OCI-LY7 (cell line): ENCODE data around the gene IL9.

ENCODE experiments used
- EZH2phosphoT487 ChIP-seq: fragments of 200-600 bp; sonication (generic); IDR thresholded peaks from 2 replicates; pipeline ENCODE4 v1.6.1; 2018; ENCODE audit warnings: low read depth, borderline replicate concordance, mild to moderate bottlenecking, mixed run types, antibody characterized with exemption, low read length, moderate library complexity, mixed read lengths
- TF ChIP-seq, protein P1 (sequence below): fragments of 200-600 bp; sonication (generic); conservative IDR thresholded peaks from 2 replicates; pipeline ENCODE4 v1.5.1; 2014; ENCODE audit warnings: mild to moderate bottlenecking, antibody characterized with exemption, low read length, moderate library complexity, mixed read lengths

DNA sequence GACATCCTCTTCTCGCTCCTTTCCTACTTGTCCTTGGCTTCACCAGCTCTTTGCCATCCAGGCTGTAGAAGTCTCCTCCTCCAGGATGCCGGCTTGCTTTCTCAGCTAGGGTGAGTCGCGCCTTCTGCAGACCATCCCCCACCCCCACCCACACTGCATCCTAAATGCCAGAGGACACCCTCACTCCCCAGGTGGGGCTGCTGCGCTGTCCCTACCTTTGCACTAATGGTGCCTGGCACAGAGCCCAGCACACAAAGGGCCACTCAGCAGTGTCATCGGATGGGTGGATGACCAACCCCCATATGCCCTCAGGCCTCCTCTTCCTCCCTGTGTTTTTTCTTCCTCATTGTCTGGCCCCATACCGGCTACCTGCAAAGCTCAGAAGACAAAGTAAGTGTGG, 14.8 kb downstream of the IL9 start:
- TF ChIP-seq, protein P1, sequence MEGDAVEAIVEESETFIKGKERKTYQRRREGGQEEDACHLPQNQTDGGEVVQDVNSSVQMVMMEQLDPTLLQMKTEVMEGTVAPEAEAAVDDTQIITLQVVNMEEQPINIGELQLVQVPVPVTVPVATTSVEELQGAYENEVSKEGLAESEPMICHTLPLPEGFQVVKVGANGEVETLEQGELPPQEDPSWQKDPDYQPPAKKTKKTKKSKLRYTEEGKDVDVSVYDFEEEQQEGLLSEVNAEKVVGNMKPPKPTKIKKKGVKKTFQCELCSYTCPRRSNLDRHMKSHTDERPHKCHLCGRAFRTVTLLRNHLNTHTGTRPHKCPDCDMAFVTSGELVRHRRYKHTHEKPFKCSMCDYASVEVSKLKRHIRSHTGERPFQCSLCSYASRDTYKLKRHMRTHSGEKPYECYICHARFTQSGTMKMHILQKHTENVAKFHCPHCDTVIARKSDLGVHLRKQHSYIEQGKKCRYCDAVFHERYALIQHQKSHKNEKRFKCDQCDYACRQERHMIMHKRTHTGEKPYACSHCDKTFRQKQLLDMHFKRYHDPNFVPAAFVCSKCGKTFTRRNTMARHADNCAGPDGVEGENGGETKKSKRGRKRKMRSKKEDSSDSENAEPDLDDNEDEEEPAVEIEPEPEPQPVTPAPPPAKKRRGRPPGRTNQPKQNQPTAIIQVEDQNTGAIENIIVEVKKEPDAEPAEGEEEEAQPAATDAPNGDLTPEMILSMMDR = no peak
- no peak for TF ChIP-seq EZH2phosphoT487
